Brain microvascular endothelial cell (primary cell): ENCODE results near the gene CD33.
"Not testable (repeated sequence)": the region's sequence is repeated elsewhere in the genome, so short reads cannot be mapped to it uniquely, and the experiment has no call there.

Experiments
- DNase-seq: peaks from one replicate; pipeline ENCODE4 v3.0.0-alpha.2; 2020
- H3K27ac ChIP-seq: fragments of 250-450 bp; sonication (Bioruptor Pico); 2 replicates; pipeline ENCODE4 v1.5.1; 2020; ENCODE audit warnings: mild to moderate bottlenecking, moderate library complexity
- H3K27me3 ChIP-seq: fragments of 250-450 bp; sonication (Bioruptor Pico); replicated peaks from 2 replicates; pipeline ENCODE4 v1.5.1; 2020; ENCODE audit warnings: mild to moderate bottlenecking
- H3K36me3 ChIP-seq: fragments of 250-450 bp; sonication (Bioruptor Pico); replicated peaks from 2 replicates; pipeline ENCODE4 v1.5.1; 2020; ENCODE audit warnings: mild to moderate bottlenecking
- H3K4me3 ChIP-seq: 2 replicates; pipeline ENCODE4 v1.5.1; 2011; ENCODE audit warnings: low read depth, mild to moderate bottlenecking, control low read depth, low read length, moderate library complexity
- in situ Hi-C: cut with HindIII; loops from 2 replicates; pipeline ENCODE4 v1.10.0; 2017; ENCODE audit warnings: low sequenced_read_pairs, low pct_ligation_motif_present
- TF ChIP-seq, protein P1 (sequence below): IDR thresholded peaks from 2 replicates; pipeline ENCODE4 v1.5.1; 2011; ENCODE audit warnings: low read depth, mild to moderate bottlenecking, moderate library complexity, low read length, control low read depth, inconsistent platforms; ENCODE audit errors: missing control alignments

Gene CD33

DNA sequence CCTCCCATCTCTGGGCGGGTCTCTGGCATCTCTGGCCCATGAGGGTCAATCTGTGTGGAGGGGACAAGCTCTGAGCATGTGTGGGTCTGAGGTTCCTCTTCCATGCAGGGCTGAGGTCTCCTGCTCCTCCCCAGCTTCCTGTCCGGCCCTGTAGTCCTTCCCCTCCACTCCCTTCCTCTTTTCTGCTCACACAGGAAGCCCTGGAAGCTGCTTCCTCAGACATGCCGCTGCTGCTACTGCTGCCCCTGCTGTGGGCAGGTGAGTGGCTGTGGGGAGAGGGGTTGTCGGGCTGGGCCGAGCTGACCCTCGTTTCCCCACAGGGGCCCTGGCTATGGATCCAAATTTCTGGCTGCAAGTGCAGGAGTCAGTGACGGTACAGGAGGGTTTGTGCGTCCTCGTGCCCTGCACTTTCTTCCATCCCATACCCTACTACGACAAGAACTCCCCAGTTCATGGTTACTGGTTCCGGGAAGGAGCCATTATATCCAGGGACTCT, at the start of gene CD33:
Gene CD33, plus strand, starts transcription at position 183 of the 496 bp plus-strand sequence. Its CDS starts 39 bp downstream, at position 222.
- in situ Hi-C loops, H3K27me3 ChIP-seq, H3K36me3 ChIP-seq, H3K4me3 ChIP-seq, H3K27ac ChIP-seq, DNase-seq: not testable (repeated sequence)

DNA sequence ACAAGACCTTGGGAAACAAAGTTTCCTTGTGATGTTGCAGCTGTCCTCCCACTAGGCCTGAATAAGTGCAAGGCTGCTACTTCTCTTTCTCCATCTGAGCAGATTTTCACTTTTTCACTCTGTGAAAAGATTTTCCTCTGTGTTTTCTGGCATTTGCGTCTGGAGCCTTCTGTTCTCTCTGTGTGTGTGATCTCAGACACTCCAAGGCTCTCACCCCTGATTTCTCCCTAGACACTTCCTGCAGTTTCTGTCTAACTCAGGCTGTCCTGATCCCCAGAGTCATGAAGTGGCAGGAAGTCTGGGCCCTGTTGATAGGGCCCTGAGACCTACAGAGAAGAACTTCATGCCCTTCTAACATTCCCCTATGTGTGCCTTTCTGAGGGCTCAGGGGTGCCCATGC, 45.6 kb upstream of the CD33 start:
- H3K4me3 ChIP-seq = no peak overlapping the region
- DNase-seq = no peak
- in situ Hi-C loops = no loop called here
- H3K27me3 ChIP-seq = no peaks in the 10 kb centered on the region
- no peak overlapping the region for H3K27ac ChIP-seq
- no peaks in the 10 kb centered on the region for H3K36me3 ChIP-seq
- TF ChIP-seq, protein P1, sequence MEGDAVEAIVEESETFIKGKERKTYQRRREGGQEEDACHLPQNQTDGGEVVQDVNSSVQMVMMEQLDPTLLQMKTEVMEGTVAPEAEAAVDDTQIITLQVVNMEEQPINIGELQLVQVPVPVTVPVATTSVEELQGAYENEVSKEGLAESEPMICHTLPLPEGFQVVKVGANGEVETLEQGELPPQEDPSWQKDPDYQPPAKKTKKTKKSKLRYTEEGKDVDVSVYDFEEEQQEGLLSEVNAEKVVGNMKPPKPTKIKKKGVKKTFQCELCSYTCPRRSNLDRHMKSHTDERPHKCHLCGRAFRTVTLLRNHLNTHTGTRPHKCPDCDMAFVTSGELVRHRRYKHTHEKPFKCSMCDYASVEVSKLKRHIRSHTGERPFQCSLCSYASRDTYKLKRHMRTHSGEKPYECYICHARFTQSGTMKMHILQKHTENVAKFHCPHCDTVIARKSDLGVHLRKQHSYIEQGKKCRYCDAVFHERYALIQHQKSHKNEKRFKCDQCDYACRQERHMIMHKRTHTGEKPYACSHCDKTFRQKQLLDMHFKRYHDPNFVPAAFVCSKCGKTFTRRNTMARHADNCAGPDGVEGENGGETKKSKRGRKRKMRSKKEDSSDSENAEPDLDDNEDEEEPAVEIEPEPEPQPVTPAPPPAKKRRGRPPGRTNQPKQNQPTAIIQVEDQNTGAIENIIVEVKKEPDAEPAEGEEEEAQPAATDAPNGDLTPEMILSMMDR = no peak

DNA sequence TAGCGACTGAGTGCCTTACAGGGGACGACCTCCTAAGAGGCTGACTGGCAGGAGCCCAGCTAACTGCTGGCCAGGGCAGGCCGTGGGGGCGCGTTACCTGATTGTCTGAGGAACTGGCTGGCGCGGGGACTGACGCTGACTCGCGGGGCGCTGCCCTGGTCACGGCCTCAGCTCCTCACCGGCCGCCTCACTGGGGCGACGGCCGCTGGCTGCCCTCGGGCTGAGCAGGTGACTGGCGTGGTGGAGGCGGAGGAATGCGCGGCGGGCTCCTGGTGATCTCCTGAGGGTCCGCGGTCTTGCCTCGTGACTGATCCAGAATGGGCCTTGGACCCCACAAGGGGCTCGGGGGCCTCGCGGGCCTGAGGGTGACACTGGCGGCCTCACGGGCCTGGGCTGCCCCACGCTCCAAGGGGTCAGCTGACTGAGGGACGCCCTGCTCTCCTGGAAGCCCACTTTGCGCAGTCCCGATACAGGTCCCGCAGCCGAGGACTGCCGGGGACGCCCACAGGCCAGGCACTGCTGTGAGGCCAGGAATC, 43.4 kb upstream of the CD33 start:
- Histone ChIP-seq H3K27ac (no peak overlapping the region), H3K36me3 (no peaks in the 10 kb centered on the region), H3K4me3 (no peak overlapping the region), H3K27me3 (no peaks in the 10 kb centered on the region)
- no peak for DNase-seq
- TF ChIP-seq, protein P1 = no peak
- in situ Hi-C loops = no loop called here

DNA sequence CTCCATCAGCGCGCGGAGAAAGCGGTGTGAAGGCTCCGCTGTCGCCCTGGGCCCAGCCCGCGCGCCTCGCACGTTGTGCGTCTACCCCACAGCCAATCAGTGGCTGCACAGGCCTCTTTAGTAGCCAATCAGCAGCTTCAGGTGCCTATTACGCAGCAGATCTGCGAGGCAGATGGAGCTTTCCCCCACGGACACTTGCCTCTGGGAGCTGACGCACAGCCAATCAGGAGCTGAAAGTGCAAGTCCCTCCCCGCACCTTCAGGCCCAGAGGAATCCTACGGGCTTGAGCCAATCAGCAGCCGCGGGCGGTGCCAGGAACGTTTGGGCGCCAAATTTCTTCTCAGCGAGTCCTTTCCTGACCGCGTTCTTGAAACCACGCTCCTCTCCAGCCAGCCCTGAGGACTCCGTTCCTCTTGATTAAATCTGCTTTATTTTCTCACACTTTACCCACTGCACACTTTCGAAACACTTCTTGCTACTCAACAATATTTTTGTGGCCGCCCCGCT, 42.9 kb upstream of the CD33 start:
- H3K36me3 ChIP-seq = no peaks in the 10 kb centered on the region
- H3K4me3 ChIP-seq = no peak overlapping the region
- no peaks in the 10 kb centered on the region for H3K27me3 ChIP-seq
- TF ChIP-seq, protein P1 = no peak
- in situ Hi-C loops = no loop called here
- no peak for DNase-seq
- no peak overlapping the region for H3K27ac ChIP-seq

DNA sequence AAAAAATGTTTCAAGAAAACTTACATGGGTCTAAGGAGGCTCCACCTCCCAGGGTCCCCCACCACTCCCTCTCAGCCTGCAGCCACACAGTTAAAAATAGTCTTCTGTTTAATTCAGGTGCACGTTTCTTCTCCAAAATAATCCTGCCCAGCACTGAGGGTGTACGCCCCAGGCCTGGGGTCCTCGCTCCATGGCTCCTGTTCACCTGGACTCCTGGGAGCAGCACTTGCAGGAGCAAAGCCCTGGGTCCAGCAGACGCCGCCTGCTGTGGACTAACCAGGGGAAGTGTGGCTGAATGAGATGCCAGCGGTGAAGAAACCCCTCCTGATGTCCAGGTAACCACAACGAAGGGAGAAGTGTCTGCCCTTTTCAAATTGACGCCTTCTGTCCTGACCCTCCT, 41.3 kb upstream of the CD33 start:
- Histone ChIP-seq H3K27me3 (no peaks in the 10 kb centered on the region), H3K4me3 (no peak overlapping the region), H3K36me3 (no peaks in the 10 kb centered on the region), H3K27ac (no peak overlapping the region)
- TF ChIP-seq, protein P1 = no peak
- no peak for DNase-seq
- in situ Hi-C loops = no loop called here

DNA sequence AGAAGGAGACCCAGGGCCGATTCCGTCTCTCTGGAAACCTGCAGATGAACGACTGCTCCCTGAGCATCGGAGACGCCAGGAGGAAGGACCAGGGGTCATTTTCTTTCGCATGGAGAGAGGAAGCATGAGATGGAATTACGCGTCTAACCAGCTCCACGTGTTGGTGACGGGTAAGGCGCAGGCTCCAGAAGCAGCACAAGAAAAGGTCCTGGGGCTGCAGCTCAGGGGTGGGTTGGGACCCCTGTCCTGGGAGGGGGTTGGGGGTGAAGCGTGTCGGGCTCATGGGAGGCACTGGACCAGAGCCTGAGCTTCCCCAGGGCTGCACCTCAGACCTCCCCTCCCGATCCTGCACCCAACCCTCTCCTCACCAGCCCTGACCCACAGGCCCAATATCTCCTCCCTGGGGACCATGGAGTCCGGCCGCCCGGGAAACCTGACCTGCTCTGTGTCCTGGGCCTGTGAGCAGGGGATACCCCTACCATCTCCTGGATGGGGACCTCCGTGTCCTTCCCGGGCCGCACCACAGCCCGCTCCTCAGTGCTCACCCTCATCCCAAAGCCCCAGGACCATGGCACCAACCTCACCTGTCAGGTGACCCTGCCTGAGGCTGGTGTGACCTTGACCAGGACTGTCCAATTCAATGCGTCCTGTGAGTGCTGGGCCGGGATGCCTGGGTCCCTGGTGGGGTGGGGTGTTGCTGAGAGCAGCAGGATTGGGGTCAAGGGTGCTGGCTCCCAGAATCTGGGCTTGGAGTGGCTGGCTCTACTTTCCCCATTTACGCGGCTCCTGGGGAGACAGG, 39.6 kb upstream of the CD33 start:
- no peak for DNase-seq
- in situ Hi-C loops = no loop called here
- TF ChIP-seq, protein P1 = no peak

More for the DNA sequence above, 39.6 kb upstream of the CD33 start:
- no peak overlapping the region for H3K27ac ChIP-seq
- no peaks in the 10 kb centered on the region for H3K27me3 ChIP-seq
- H3K36me3 ChIP-seq = no peaks in the 10 kb centered on the region
- H3K4me3 ChIP-seq = no peak overlapping the region
